ENCODE data around the gene AUP1. TPM values are rescaled to one million over a fixed set of nuclear protein-coding genes. Genes with fewer than 3 reads are reported as not detected.

AUP1 gene
- total RNA-seq, 1 experiment from 2014 or later = 105 TPM

- Histone ChIP-seq H3K36me3 (replicated peaks; ENCODE audit: control insufficient read depth, insufficient read depth, low read length) (no peaks in the 10 kb centered on the region), H3K4me3 (ENCODE audit: insufficient read depth, low read depth, low read length) (peak overlapping the region; percentile 34), H3K27me3 (ENCODE audit: control insufficient read depth, insufficient read depth, low read length) (peaks cover 94% of the 10 kb centered on the region)
- DNase-seq = peak; percentile 98
Observed at GRCh38 chr2:74515981-74516633, 13.4 kb downstream of the AUP1 start.

GRCh38 chr2:74515271-74515980, 14.1 kb downstream of the AUP1 start:
- DNase-seq = peak; percentile 85
- Histone ChIP-seq H3K27me3 (ENCODE audit: control insufficient read depth, insufficient read depth, low read length) (peaks cover 97% of the 10 kb centered on the region), H3K4me3 (ENCODE audit: insufficient read depth, low read depth, low read length) (peak overlapping the region; percentile 34), H3K36me3 (replicated peaks; ENCODE audit: control insufficient read depth, insufficient read depth, low read length) (no peaks in the 10 kb centered on the region)

DNA sequence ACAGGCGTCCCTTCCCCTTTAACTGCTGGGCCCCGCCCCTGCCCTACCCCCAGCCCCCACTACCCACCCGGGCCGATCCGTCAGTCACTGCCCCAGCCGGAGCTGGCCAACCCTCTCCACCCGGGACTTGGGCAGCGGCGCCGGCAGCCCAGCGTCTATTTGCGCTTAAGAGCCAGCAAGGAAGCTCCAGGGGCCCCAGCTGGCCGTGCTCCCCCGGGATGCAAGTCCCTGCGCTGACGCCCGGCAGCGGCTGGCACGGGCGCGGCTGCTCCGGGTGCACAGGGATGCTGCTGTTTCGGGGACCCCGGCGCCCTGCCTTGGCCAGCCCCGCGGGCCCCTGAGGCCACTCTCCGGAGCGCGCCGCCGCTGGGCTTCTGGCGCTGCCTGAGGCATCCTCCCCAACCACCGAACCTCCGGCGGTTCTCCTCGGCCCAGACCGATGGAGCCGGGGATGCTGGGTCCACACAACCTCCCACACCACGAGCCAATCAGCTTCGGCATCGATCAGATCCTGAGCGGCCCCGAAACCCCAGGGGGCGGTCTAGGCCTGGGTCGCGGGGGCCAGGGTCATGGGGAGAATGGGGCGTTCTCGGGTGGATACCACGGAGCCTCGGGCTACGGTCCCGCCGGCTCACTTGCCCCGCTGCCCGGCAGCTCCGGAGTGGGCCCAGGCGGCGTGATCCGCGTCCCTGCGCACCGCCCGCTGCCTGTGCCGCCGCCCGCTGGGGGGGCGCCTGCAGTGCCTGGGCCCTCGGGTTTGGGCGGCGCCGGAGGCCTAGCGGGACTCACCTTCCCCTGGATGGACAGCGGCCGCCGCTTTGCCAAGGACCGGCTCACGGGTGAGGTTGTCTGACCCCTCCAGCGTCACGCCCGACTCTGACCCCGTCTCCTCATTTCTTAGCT, 14.9 kb downstream of the AUP1 start, which contains the start of gene TLX2:
Gene TLX2 (plus strand): TSS at position 83 of the 903 bp plus-strand sequence. CDS start 357 bp downstream, at position 440.
- peak; percentile 87 for DNase-seq
- H3K27me3 ChIP-seq (ENCODE audit: control insufficient read depth, insufficient read depth, low read length) = peaks cover 97% of the 10 kb centered on the region
- H3K4me3 ChIP-seq (ENCODE audit: insufficient read depth, low read depth, low read length) = peak within 1 kb of the TSS; percentile 34
- no peaks in the 10 kb centered on the region for H3K36me3 ChIP-seq (replicated peaks; ENCODE audit: control insufficient read depth, insufficient read depth, low read length)

DNA sequence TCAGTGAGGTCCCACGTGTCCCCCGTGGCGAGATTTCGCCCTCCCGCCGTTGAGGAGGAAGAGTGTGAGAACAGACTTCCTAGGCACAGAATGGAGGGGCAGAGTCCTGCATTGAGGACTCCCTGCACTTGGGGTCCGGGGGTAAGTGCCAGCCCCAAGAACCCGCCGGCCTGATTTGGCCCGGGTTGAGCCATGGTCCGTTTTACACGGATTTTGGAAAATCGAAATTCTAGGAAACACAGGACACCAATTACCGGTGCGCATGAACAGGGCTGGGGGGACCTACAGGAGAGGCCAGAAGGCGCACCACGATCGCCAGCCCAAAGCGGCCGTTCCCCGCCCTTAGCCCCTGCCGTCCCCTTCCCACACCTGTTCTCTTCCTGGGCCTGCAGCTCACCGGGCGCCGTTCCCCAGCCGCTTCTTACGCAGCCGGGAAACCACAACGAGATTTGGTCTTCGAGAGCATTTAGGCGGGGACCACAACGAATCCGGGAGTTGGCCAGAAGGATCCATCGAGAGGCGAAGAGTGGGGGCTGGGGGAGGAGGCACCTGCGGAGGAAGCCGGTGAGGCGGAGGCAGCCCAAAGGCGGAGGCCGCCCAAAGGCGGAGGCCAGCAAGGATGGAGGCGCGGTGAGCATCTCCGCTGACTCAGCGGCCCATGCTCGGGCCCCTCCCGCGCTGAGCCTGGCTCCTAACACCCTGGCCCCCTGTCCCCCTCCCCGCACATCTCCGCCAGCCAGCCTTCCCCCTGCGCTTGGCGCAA, 15.7 kb downstream of the AUP1 start:
- H3K36me3 ChIP-seq (replicated peaks; ENCODE audit: control insufficient read depth, insufficient read depth, low read length) = no peaks in the 10 kb centered on the region
- H3K4me3 ChIP-seq (ENCODE audit: insufficient read depth, low read depth, low read length) = peak overlapping the region; percentile 34; the same call in 1 of the 2 replicates
- peaks cover 97% of the 10 kb centered on the region for H3K27me3 ChIP-seq (ENCODE audit: control insufficient read depth, insufficient read depth, low read length)
- DNase-seq = peak; percentile 84

- H3K27me3 ChIP-seq (ENCODE audit: control insufficient read depth, insufficient read depth, low read length) = peaks cover 96% of the 10 kb centered on the region
- H3K4me3 ChIP-seq (ENCODE audit: insufficient read depth, low read depth, low read length) = peak overlapping the region; percentile 6; the same call in 1 of the 2 replicates
- no peaks in the 10 kb centered on the region for H3K36me3 ChIP-seq (replicated peaks; ENCODE audit: control insufficient read depth, insufficient read depth, low read length)
- DNase-seq = peak; percentile 90
Observed at GRCh38 chr2:74512744-74513604, 16.5 kb downstream of the AUP1 start.

DNA sequence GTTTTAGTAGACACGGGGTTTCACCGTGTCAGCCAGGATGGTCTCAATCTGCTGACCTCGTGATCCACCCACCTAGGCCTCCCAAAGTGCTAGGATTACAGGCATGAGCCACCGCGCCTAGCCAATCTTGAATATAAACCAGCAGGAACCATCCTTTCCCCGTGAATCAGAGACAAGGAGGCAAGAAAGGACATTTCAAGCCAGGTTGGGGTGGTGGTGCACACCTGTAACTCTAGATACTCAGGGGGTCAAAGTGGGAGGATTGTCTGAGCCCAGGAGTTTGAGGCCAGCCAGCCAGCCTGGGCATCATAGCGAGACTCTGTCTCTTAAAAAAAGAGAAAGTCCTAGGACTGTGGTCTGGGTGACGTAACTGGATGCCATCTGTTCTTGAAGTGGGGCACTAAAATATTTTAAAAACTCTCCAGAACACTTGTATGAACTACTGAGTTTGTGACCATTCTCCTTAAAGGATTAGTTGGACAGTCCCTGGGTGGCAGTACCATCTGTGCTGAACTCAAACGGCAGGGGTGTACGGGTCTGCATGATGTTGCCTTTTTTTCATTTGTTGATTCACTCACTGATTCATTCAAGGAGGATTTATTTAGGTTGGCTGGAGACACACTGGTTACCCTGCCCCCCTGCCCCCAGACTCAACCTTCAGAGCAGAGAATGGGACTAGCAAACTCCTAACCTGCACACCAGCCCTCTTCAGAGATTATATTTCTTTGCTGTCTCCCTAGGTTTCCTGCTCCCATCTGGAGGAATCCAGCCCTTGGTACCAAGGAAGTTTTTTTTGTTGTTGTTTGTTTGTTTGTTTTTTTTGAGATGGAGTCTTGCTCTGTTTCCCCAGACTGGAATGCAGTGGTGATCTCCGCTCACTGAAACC, 18.2 kb downstream of the AUP1 start:
- DNase-seq = no peak
- H3K27me3 ChIP-seq (ENCODE audit: control insufficient read depth, insufficient read depth, low read length) = peaks cover 81% of the 10 kb centered on the region
- no peak overlapping the region for H3K4me3 ChIP-seq (ENCODE audit: insufficient read depth, low read depth, low read length)
- no peaks in the 10 kb centered on the region; the same call in 1 of the 2 replicates for H3K36me3 ChIP-seq (replicated peaks; ENCODE audit: control insufficient read depth, insufficient read depth, low read length)

GRCh38 chr2:74510272-74510671, 19.2 kb downstream of the AUP1 start:
- peaks cover 1% of the 10 kb centered on the region for H3K36me3 ChIP-seq (replicated peaks; ENCODE audit: control insufficient read depth, insufficient read depth, low read length)
- no peak overlapping the region for H3K4me3 ChIP-seq (ENCODE audit: insufficient read depth, low read depth, low read length)
- H3K27me3 ChIP-seq (ENCODE audit: control insufficient read depth, insufficient read depth, low read length) = peaks cover 76% of the 10 kb centered on the region
- DNase-seq = no peak

GRCh38 chr2:74507926-74508520, 21.5 kb downstream of the AUP1 start:
- peaks cover 1% of the 10 kb centered on the region for H3K36me3 ChIP-seq (replicated peaks; ENCODE audit: control insufficient read depth, insufficient read depth, low read length)

GRCh38 chr2:74507145-74507925, 22.2 kb downstream of the AUP1 start, which contains the start of gene PCGF1:
Gene PCGF1 (minus strand): TSS chr2:74507695. CDS start chr2:74507668, 27 bp downstream.
- Histone ChIP-seq H3K36me3 (replicated peaks; ENCODE audit: control insufficient read depth, insufficient read depth, low read length) (peaks cover 1% of the 10 kb centered on the region), H3K27me3 (ENCODE audit: control insufficient read depth, insufficient read depth, low read length) (peaks cover 74% of the 10 kb centered on the region), H3K4me3 (ENCODE audit: insufficient read depth, low read depth, low read length) (peak within 1 kb of the TSS; percentile 91)
- peak; percentile 99 for DNase-seq

More at GRCh38 chr2:74507926-74508520, 21.5 kb downstream of the AUP1 start:
- peak; percentile 69 for DNase-seq
- Histone ChIP-seq H3K4me3 (ENCODE audit: insufficient read depth, low read depth, low read length) (peak overlapping the region; percentile 91), H3K27me3 (ENCODE audit: control insufficient read depth, insufficient read depth, low read length) (peaks cover 74% of the 10 kb centered on the region)

GRCh38 chr2:74505448-74506246, 23.9 kb downstream of the AUP1 start:
- Histone ChIP-seq H3K36me3 (replicated peaks; ENCODE audit: control insufficient read depth, insufficient read depth, low read length) (peaks cover 1% of the 10 kb centered on the region), H3K4me3 (ENCODE audit: insufficient read depth, low read depth, low read length) (no peak overlapping the region), H3K27me3 (ENCODE audit: control insufficient read depth, insufficient read depth, low read length) (peaks cover 74% of the 10 kb centered on the region)
- DNase-seq = no peak

- no peak overlapping the region for H3K4me3 ChIP-seq (ENCODE audit: insufficient read depth, low read depth, low read length)
- peaks cover 74% of the 10 kb centered on the region for H3K27me3 ChIP-seq (ENCODE audit: control insufficient read depth, insufficient read depth, low read length)
- H3K36me3 ChIP-seq (replicated peaks; ENCODE audit: control insufficient read depth, insufficient read depth, low read length) = peaks cover 1% of the 10 kb centered on the region
- DNase-seq = no peak
Observed at GRCh38 chr2:74504591-74504990, 24.9 kb downstream of the AUP1 start.
